Measurements from ENCODE around the gene SNTB2. TPM values are rescaled to one million over a fixed set of nuclear protein-coding genes. Genes with fewer than 3 reads are reported as not detected.
"Not testable (repeated sequence)": the region's sequence is repeated elsewhere in the genome, so short reads cannot be mapped to it uniquely, and the experiment has no call there.

Gene SNTB2
- total and polyA plus RNA-seq, 10 of the 15 experiments (the other 5 are each of a cell fraction or from before 2014, with no cell fraction given) = 1.2 to 15.7 (median 5.0) TPM

- H2AFZ ChIP-seq (ENCODE audit: control insufficient read depth, low read depth, low read length); H3K4me3 ChIP-seq; H3K79me2 ChIP-seq (ENCODE audit: control insufficient read depth, insufficient read depth, low read length); H3K4me2 ChIP-seq (ENCODE audit: control insufficient read depth, insufficient read depth); H3K27me3 ChIP-seq (replicated peaks in 1 of 2; ENCODE audit: control insufficient read depth in 2 of 2, insufficient read depth in 2 of 2, low read length in 1 of 2); ATAC-seq; H3K27ac ChIP-seq (ENCODE audit: control insufficient read depth, insufficient read depth); H3K9me3 ChIP-seq (replicated peaks; ENCODE audit: control insufficient read depth, insufficient read depth, low read length); intact Hi-C loops (cut with micrococcal nuclease; ENCODE audit: unreplicated experiment); H4K20me1 ChIP-seq (ENCODE audit: control insufficient read depth, insufficient read depth); H3K4me1 ChIP-seq (ENCODE audit: control insufficient read depth, insufficient read depth, low read length); BruUV-seq (replicated peaks); in situ Hi-C loops (cut with MboI); H3K9ac ChIP-seq (ENCODE audit: control insufficient read depth, insufficient read depth, low read length); FAIRE-seq; DNase-seq (ENCODE audit: low read depth, low spot score): not testable (repeated sequence)
- ChIA-PET POLR2A (interaction anchor here (0.6 kb wide), 1 partner anchor 1175 kb away, joined by 4 read pairs; no protein-coding TSS in a partner anchor), CTCF (interaction anchor here (0.6 to 2.0 kb wide), 5 partner anchors 9 to 568 kb away, joined by 3 to 6 read pairs (median 4); no protein-coding TSS in a partner anchor), RAD21 (ENCODE audit: unreplicated experiment) (interaction anchor here (0.6 kb wide), 1 partner anchor 1100 kb away, joined by 3 read pairs; no protein-coding TSS in a partner anchor), SMC1A (ENCODE audit: uncharacterized antibody, unreplicated experiment) (interaction anchor here (0.7 kb wide), 1 partner anchor 11 kb away, joined by 3 read pairs; no protein-coding TSS in a partner anchor)
- peaks cover 0 to 10% of the 10 kb centered on the region in 2 experiments; a peak in 2 of 4 replicates for H3K36me3 ChIP-seq (ENCODE audit: control insufficient read depth in 2 of 2, insufficient read depth in 2 of 2, low read length in 1 of 2)
- WGBS (ENCODE audit: insufficient coverage, insufficient replicate concordance, low lambda C conversion rate, missing lambda C conversion rate) = 100% methylated on average over 7 of the region's 7 CpGs
Measured at GRCh38 chr16:69296771-69297170, 109.8 kb downstream of the SNTB2 start.

GRCh38 chr16:69298261-69298660 is 111.3 kb downstream of the SNTB2 start:
- TF ChIP-seq NR2C2 (IDR thresholded peaks at IDR 0.05; ENCODE audit: borderline replicate concordance, control insufficient read depth, insufficient read length, low read depth) (no peak), YY1 (IDR thresholded peaks at IDR 0.05; ENCODE audit: low read depth, low read length) (no peak), ZBED1 (IDR thresholded peaks at IDR 0.05; ENCODE audit: borderline replicate concordance) (no peak), KLF5 (IDR thresholded peaks at IDR 0.05; ENCODE audit: partially characterized antibody) (no peak), ASH2L (IDR thresholded peaks at IDR 0.05; ENCODE audit: borderline replicate concordance, low read depth) (no peak), SIN3A (IDR thresholded peaks at IDR 0.05; ENCODE audit: low read depth, low read length) (no peak), NFIC (IDR thresholded peaks at IDR 0.05; ENCODE audit: low read depth, low read length) (no peak)
- no peak overlapping the region for H3K4me3 ChIP-seq
- RAD21 ChIA-PET (ENCODE audit: unreplicated experiment) = no interaction called here
- H3K4me1 ChIP-seq (ENCODE audit: control insufficient read depth, insufficient read depth, low read length) = no peaks in the 10 kb centered on the region
- no peak overlapping the region for H3K4me2 ChIP-seq (ENCODE audit: control insufficient read depth, insufficient read depth)
- intact Hi-C loops (cut with micrococcal nuclease; ENCODE audit: unreplicated experiment) = no loop called here
- no peak for ATAC-seq
- no peak for FAIRE-seq
- H3K36me3 ChIP-seq (ENCODE audit: control insufficient read depth in 2 of 2, insufficient read depth in 2 of 2, low read length in 1 of 2) = peaks cover 0 to 10% of the 10 kb centered on the region in 2 experiments; a peak in 3 of 4 replicates
- no TSS peak for BruUV-seq (replicated peaks)
- WGBS (ENCODE audit: insufficient coverage, insufficient replicate concordance, low lambda C conversion rate, missing lambda C conversion rate) = 94% methylated on average over 2 of the region's 4 CpGs
- no peak for DNase-seq (ENCODE audit: low read depth, low spot score)
- no peaks in the 10 kb centered on the region for H3K79me2 ChIP-seq (ENCODE audit: control insufficient read depth, insufficient read depth, low read length)
- SMC1A ChIA-PET (ENCODE audit: uncharacterized antibody, unreplicated experiment) = no interaction called here
- no peaks in the 10 kb centered on the region for H4K20me1 ChIP-seq (ENCODE audit: control insufficient read depth, insufficient read depth)
- H3K9me3 ChIP-seq (replicated peaks; ENCODE audit: control insufficient read depth, insufficient read depth, low read length) = no peaks in the 10 kb centered on the region
- POLR2A ChIA-PET = no interaction called here
- H2AFZ ChIP-seq (ENCODE audit: control insufficient read depth, low read depth, low read length) = no peak overlapping the region
- in situ Hi-C loops (cut with MboI) = no loop called here
- CTCF ChIA-PET = interaction anchor here (2.0 kb wide), 1 partner anchor 10 kb away, joined by 6 read pairs; no protein-coding TSS in a partner anchor
- no peaks in the 10 kb centered on the region for H3K27me3 ChIP-seq (replicated peaks in 1 of 2; ENCODE audit: control insufficient read depth in 2 of 2, insufficient read depth in 2 of 2, low read length in 1 of 2)
- H3K27ac ChIP-seq (ENCODE audit: control insufficient read depth, insufficient read depth) = no peak overlapping the region
- H3K9ac ChIP-seq (ENCODE audit: control insufficient read depth, insufficient read depth, low read length) = no peak overlapping the region
